NCI-H510A (cell line): ENCODE measurements around the gene SLC8A1.
A peak's percentile ranks its signal among the peaks of the same experiment; 100 is the strongest.

Experiments
- DNase-seq: peaks from one replicate; lab custom pipeline; 2025; lab: John Stamatoyannopoulos, UW

SLC8A1 gene

GRCh38 chr2:40230707-40231432 lies 221.0 kb downstream of the SLC8A1 start:
- no peak for DNase-seq

DNA sequence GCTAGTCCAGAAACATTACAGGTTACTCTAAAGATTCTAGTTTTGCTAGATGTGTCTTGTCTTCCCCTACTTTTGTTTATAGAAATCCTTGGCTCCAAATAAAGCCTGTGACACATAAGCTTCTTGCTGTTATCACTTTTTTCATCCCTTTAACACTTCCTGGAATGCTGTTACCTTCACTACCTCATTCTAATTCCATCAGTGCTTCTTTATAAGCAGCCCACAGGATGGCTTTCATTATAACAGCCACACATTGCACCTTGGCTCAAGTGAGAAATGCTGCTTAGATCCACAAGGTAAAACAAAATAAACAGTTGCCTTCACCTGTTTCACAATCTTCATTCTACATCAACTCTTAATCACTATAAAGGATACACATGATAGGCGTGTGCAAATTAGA lies 221.7 kb downstream of the SLC8A1 start:
- DNase-seq: no peak

DNA sequence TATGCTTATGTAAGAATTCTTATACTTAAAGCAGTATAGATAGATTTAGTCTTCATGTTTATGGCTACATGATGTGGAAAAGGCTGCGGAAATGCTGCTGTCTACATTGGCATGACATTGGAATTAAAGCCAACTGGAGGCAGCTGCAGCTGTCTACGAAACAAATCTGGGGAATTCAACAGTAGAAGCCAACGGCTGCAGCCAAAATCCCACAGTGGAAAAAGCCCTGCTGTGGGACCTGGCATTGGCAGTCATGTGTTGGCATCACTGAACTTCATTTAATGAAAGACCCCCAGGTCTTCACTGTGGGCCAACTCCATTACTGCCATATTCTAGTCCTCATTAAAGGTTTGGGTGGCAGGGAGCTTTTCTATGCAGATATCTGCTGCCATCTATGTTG lies 223.6 kb downstream of the SLC8A1 start:
- DNase-seq: no peak

GRCh38 chr2:40227210-40227609 lies 224.7 kb downstream of the SLC8A1 start:
- no peak for DNase-seq

- DNase-seq: no peak
Measured at GRCh38 chr2:40226637-40227036, 225.3 kb downstream of the SLC8A1 start.

DNA sequence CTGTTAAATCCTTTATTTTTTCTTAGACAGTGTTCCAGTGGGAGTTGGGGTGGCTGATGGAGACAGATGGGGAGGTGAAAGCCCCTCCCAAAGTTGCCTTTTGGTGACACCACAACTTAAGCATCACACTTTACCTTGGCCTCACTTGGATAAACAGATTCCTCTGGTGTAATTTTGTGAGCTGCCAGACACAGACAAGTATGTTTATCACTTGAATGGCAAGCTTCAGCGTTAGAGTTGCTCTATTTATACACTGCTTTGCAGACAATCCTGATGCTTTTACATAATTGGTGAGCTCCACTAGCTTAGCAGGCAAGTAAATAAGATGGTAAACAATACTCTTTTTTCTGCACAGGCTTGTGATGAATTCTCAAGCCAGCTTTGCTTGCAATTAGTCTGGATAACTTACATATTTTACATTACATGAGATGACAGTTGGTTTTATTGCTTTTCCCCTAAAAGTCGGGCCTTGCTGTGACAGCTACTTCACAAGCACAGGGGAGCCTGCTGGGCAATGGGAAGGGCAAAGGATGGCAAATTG lies 226.2 kb downstream of the SLC8A1 start:
- no peak for DNase-seq

- DNase-seq: no peak
Measured at GRCh38 chr2:40224318-40224717, 227.6 kb downstream of the SLC8A1 start.

DNA sequence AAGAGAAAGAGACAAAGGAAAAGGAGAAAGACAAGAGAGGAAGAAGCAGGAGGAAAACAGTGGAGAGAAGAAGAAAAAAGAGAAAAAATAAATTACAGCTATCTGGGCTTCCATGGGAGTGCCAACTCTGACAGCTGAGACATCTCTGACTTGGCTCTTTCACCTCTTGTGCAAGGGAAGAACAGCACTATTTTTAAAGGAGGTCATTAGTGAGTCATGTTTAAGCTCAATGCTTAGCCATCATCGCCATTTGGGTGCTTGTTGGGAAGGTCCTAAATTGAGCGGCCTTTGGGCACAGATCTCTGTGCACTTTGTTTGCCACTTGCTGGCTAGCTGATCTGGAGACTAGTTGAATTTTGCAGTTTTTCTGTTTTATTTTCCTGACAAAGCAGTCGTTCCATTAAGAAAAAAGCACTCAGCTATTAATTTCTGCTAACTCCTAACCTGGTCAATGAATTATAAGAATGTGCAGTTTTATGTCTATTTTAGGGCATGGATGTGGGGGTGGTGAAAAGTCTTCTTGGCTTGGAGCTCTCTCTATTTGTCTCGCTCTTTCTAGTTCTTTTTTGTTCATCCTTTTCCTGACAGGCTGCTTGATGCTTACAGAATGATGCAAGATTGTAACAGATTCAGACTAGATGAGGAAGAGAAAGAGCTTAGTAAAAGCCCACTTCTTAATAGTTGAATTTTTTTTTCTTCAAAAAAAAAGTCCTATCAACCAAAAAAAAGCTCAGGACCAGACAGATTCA lies 231.5 kb downstream of the SLC8A1 start:
- DNase-seq: no peak

- no peak for DNase-seq
Measured at GRCh38 chr2:40219141-40219540, 232.7 kb downstream of the SLC8A1 start.

GRCh38 chr2:40218679-40219078 lies 233.2 kb downstream of the SLC8A1 start:
- no peak for DNase-seq

DNA sequence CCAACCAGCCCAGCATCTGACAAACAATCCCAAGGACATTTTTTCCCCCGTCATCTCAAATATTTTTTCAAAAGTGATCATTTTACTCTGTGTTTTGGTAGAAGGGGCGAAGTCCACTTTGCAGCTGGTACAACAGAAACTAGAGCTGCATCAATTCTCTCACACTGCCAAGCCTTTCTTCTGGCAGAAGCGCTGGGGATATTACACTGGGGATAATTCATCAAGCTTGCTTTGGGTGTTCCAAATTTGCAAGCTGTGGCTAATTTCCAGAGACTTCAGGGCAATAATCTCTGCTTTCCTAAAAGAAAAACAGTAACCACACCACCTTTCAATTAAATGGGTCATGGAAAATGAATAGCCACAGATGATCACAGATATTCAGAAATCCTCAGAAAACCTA lies 238.3 kb downstream of the SLC8A1 start:
- DNase-seq: no peak

- no peak for DNase-seq
Measured at GRCh38 chr2:40213071-40213470, 238.8 kb downstream of the SLC8A1 start.

GRCh38 chr2:40210968-40211353 lies 240.9 kb downstream of the SLC8A1 start:
- no peak for DNase-seq

- DNase-seq: no peak
Measured at GRCh38 chr2:40210344-40210967, 241.4 kb downstream of the SLC8A1 start.

DNA sequence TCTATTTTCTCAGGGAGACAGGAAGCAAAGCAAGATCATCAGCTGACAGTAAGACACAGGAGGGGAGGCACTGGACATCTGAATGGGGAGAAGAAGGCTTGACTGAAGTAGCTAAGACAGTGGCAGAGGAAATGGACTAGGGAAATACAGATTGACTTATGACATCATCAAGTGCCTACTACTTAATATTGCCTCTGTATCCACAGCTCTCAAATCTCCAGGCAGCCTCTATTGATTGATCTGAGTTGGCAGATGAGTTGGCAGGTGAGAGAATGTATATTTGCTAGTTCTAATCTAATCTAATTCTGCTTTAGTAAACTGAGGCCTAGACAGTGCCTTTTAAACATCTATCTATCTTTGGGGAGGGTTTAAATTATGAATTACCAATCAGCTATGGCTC lies 242.1 kb downstream of the SLC8A1 start:
- no peak for DNase-seq

GRCh38 chr2:40208463-40208862 lies 243.4 kb downstream of the SLC8A1 start:
- DNase-seq: peak; percentile 18

- DNase-seq: no peak
Measured at GRCh38 chr2:40204268-40204667, 247.6 kb downstream of the SLC8A1 start.

GRCh38 chr2:40202798-40203400 lies 249.0 kb downstream of the SLC8A1 start:
- no peak for DNase-seq

- no peak for DNase-seq
Measured at GRCh38 chr2:40201425-40201824, 250.5 kb downstream of the SLC8A1 start.

GRCh38 chr2:40200366-40200915 lies 251.4 kb downstream of the SLC8A1 start:
- no peak for DNase-seq

DNA sequence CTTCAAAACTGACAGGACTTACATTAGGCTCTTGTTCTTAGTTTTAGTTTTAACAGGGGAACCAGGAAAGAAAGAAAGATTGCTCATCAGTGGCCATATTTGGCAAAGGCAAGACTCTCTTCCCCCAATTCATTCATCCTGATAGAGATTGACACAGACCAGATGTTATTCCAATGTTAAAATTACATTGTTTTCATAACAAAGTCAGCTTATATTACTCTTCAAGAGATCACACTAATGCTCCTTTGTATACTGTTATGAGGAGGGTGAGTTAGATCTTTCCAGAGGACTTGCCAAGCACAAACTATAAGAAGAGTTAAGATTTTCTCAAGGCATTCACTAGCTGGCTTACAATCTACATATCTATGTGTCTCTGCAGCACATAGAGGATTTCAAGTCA lies 252.1 kb downstream of the SLC8A1 start:
- DNase-seq: no peak

DNA sequence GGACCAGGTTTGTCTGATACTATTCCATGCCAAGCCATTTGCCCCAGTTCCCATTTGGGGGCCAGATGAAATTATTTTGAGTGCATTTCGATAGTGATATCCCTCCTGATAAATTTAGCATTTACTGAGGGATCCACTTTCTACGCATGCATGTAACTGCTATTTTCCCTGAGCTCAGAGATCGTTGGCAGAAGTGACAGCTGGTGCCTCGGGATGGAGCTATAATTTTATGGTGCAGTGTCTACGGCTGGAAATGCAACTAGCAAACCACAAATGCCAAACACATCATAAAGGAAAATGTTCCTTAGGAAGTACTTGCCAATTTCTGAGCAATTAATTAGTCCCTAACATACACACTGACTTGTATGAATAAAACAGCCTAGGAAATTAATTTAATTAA lies 254.8 kb downstream of the SLC8A1 start:
- no peak for DNase-seq
